Measurements from ENCODE around the gene KIR2DL4.
"Not testable (repeated sequence)": the region's sequence is repeated elsewhere in the genome, so short reads cannot be mapped to it uniquely, and the experiment has no call there.

KIR2DL4 gene

DNA sequence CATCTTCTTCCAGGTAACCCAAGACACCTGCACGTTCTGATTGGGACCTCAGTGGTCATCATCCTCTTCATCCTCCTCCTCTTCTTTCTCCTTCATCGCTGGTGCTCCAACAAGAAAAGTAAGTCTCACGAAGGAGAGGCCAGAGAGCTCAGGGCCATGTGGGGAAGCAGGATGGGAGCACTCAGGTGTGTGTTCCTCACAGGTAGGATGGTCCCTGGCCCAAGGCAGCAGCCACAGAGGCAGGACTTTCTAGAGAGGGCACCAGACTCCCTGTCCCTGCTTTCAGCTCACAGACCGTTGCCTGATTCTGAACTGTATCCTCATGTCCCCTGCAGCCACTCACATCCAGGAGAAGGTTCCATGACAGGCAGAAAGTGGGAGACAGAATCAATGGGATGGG is 36.9 kb upstream of the KIR2DL4 start:
- not testable (repeated sequence) for H3K36me3 ChIP-seq (replicated peaks in 1 of 2; ENCODE audit: control insufficient read depth in 2 of 2, insufficient read depth in 2 of 2, low read length in 2 of 2); H3K27me3 ChIP-seq (ENCODE audit: control insufficient read depth in 3 of 3, insufficient read depth in 3 of 3, low read depth in 1 of 3, low read length in 3 of 3); H4K8ac ChIP-seq (ENCODE audit: low read depth, low read length); H3K4me3 ChIP-seq (ENCODE audit: low read length in 2 of 2); H3K18ac ChIP-seq (ENCODE audit: low read length); H3K79me1 ChIP-seq (ENCODE audit: low read depth, low read length); H2BK5ac ChIP-seq (ENCODE audit: low read length); H2AFZ ChIP-seq (ENCODE audit: low read length); H3K4me1 ChIP-seq (ENCODE audit: control insufficient read depth in 2 of 2, insufficient read depth in 1 of 2, low read depth in 1 of 2, low read length in 2 of 2); H3K9me3 ChIP-seq (replicated peaks in 1 of 2; ENCODE audit: control insufficient read depth in 2 of 2, insufficient read depth in 1 of 2, low read depth in 1 of 2, low read length in 2 of 2); H3K27ac ChIP-seq (replicated peaks; ENCODE audit: low read length); H3K14ac ChIP-seq (ENCODE audit: low read length); DNase-seq (ENCODE audit: low spot score); H2AK5ac ChIP-seq (ENCODE audit: low read depth, low read length); H3K23ac ChIP-seq (ENCODE audit: low read depth, low read length, poor library complexity); H3K9ac ChIP-seq (ENCODE audit: low read depth, low read length, poor library complexity); H3K4ac ChIP-seq (ENCODE audit: low read length); H2BK120ac ChIP-seq (ENCODE audit: low read depth, low read length); H2BK12ac ChIP-seq (ENCODE audit: low read length); H3K4me2 ChIP-seq (ENCODE audit: insufficient read depth, low read length, poor library complexity, severe bottlenecking); H2BK15ac ChIP-seq (ENCODE audit: low read length); H4K91ac ChIP-seq (ENCODE audit: low read depth, low read length, poor library complexity)
- no CpG with 5 or more reads among the region's 4 CpGs for WGBS, 2 donors (ENCODE audit: extremely low coverage in 2 of 2, insufficient read length in 2 of 2, insufficient replicate concordance in 1 of 2)

GRCh38 chr19:54769646-54770045 is 33.8 kb upstream of the KIR2DL4 start, which contains the start of gene KIR2DL1:
Gene KIR2DL1, plus strand, starts transcription at chr19:54769793. Its CDS starts 58 bp downstream, at chr19:54769851.
- DNase-seq (ENCODE audit: low spot score); H3K4me3 ChIP-seq (ENCODE audit: low read length in 2 of 2); H4K8ac ChIP-seq (ENCODE audit: low read depth, low read length); H3K4me1 ChIP-seq (ENCODE audit: control insufficient read depth in 2 of 2, insufficient read depth in 1 of 2, low read depth in 1 of 2, low read length in 2 of 2); H3K4me2 ChIP-seq (ENCODE audit: insufficient read depth, low read length, poor library complexity, severe bottlenecking); H3K27ac ChIP-seq (replicated peaks; ENCODE audit: low read length); H3K4ac ChIP-seq (ENCODE audit: low read length); H3K18ac ChIP-seq (ENCODE audit: low read length); H2AFZ ChIP-seq (ENCODE audit: low read length); H3K27me3 ChIP-seq (ENCODE audit: control insufficient read depth in 3 of 3, insufficient read depth in 3 of 3, low read depth in 1 of 3, low read length in 3 of 3); H3K79me1 ChIP-seq (ENCODE audit: low read depth, low read length); H2BK15ac ChIP-seq (ENCODE audit: low read length); H2BK12ac ChIP-seq (ENCODE audit: low read length); H3K23ac ChIP-seq (ENCODE audit: low read depth, low read length, poor library complexity); H2AK5ac ChIP-seq (ENCODE audit: low read depth, low read length); H3K14ac ChIP-seq (ENCODE audit: low read length); H4K91ac ChIP-seq (ENCODE audit: low read depth, low read length, poor library complexity); H2BK120ac ChIP-seq (ENCODE audit: low read depth, low read length); H3K36me3 ChIP-seq (replicated peaks in 1 of 2; ENCODE audit: control insufficient read depth in 2 of 2, insufficient read depth in 2 of 2, low read length in 2 of 2); H2BK5ac ChIP-seq (ENCODE audit: low read length); H3K9me3 ChIP-seq (replicated peaks in 1 of 2; ENCODE audit: control insufficient read depth in 2 of 2, insufficient read depth in 1 of 2, low read depth in 1 of 2, low read length in 2 of 2): not testable (repeated sequence)
- peak within 1 kb of the TSS; percentile 21 for H3K9ac ChIP-seq (ENCODE audit: low read depth, low read length, poor library complexity)
- WGBS, 2 donors (ENCODE audit: extremely low coverage in 2 of 2, insufficient read length in 2 of 2, insufficient replicate concordance in 1 of 2), result no CpG with 5 or more reads among the region's 15 CpGs

GRCh38 chr19:54770511-54770910 is 32.9 kb upstream of the KIR2DL4 start:
- not testable (repeated sequence) for H2BK12ac ChIP-seq (ENCODE audit: low read length); H3K4me2 ChIP-seq (ENCODE audit: insufficient read depth, low read length, poor library complexity, severe bottlenecking); H2BK120ac ChIP-seq (ENCODE audit: low read depth, low read length); H4K8ac ChIP-seq (ENCODE audit: low read depth, low read length); H3K9me3 ChIP-seq (replicated peaks in 1 of 2; ENCODE audit: control insufficient read depth in 2 of 2, insufficient read depth in 1 of 2, low read depth in 1 of 2, low read length in 2 of 2); H3K9ac ChIP-seq (ENCODE audit: low read depth, low read length, poor library complexity); H3K4me3 ChIP-seq (ENCODE audit: low read length in 2 of 2); H3K27ac ChIP-seq (replicated peaks; ENCODE audit: low read length); H3K18ac ChIP-seq (ENCODE audit: low read length); H4K91ac ChIP-seq (ENCODE audit: low read depth, low read length, poor library complexity); H2BK15ac ChIP-seq (ENCODE audit: low read length); H3K4me1 ChIP-seq (ENCODE audit: control insufficient read depth in 2 of 2, insufficient read depth in 1 of 2, low read depth in 1 of 2, low read length in 2 of 2); H2AK5ac ChIP-seq (ENCODE audit: low read depth, low read length); H3K23ac ChIP-seq (ENCODE audit: low read depth, low read length, poor library complexity); H3K14ac ChIP-seq (ENCODE audit: low read length); H2AFZ ChIP-seq (ENCODE audit: low read length); DNase-seq (ENCODE audit: low spot score); H2BK5ac ChIP-seq (ENCODE audit: low read length); H3K4ac ChIP-seq (ENCODE audit: low read length); H3K79me1 ChIP-seq (ENCODE audit: low read depth, low read length); H3K36me3 ChIP-seq (replicated peaks in 1 of 2; ENCODE audit: control insufficient read depth in 2 of 2, insufficient read depth in 2 of 2, low read length in 2 of 2); H3K27me3 ChIP-seq (ENCODE audit: control insufficient read depth in 3 of 3, insufficient read depth in 3 of 3, low read depth in 1 of 3, low read length in 3 of 3)
- no CpG with 5 or more reads among the region's 4 CpGs for WGBS, 2 donors (ENCODE audit: extremely low coverage in 2 of 2, insufficient read length in 2 of 2, insufficient replicate concordance in 1 of 2)

DNA sequence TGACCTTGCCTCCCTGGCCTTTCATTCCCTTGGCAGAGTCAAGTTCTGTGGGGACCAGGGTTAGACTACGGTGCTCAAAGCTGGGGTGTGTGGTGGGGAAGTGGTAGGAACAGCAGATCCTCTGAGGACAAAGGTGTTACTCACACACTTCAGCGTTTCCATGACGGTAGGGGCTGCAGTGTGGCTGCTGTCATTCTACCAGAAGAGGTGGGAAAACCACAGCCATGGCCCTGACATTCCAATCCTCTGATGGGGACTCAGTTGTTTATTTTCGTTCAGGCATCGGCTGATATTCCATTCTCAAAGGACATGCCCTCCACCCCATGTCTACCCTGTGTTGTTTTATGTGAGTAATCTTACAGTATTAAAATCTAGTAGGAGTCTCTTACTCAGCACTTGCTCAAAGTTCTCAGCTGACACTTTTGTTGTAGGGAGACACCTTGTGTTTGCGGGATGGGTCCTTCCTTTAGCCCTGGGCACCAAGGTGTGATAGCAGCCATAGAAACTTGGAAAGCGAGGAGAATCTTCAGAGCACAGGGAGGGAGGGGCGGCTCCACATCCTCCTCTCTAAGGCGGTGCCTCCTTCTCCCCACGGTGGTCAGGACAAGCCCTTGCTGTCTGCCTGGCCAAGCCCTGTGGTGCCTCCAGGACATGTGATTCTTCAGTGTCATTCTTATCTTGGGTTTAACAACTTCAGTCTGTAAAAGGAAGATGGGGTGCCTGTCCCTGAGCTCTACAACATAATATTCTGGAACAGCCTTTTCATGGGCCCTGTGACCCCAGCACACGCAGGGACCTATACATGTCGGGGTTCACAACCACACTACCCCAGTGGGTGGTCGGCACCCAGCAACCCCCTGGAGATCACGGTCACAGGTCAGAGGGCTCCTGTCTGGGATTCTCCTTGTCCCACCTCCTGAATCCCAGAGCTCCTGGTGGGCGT is 32.1 kb upstream of the KIR2DL4 start:
- H3K4ac ChIP-seq (ENCODE audit: low read length); H3K27me3 ChIP-seq (ENCODE audit: control insufficient read depth in 3 of 3, insufficient read depth in 3 of 3, low read depth in 1 of 3, low read length in 3 of 3); H2BK15ac ChIP-seq (ENCODE audit: low read length); H2AFZ ChIP-seq (ENCODE audit: low read length); H2BK12ac ChIP-seq (ENCODE audit: low read length); H3K36me3 ChIP-seq (replicated peaks in 1 of 2; ENCODE audit: control insufficient read depth in 2 of 2, insufficient read depth in 2 of 2, low read length in 2 of 2); H3K9ac ChIP-seq (ENCODE audit: low read depth, low read length, poor library complexity); H2AK5ac ChIP-seq (ENCODE audit: low read depth, low read length); H3K27ac ChIP-seq (replicated peaks; ENCODE audit: low read length); H3K4me3 ChIP-seq (ENCODE audit: low read length in 2 of 2); H3K4me2 ChIP-seq (ENCODE audit: insufficient read depth, low read length, poor library complexity, severe bottlenecking); H2BK5ac ChIP-seq (ENCODE audit: low read length); H2BK120ac ChIP-seq (ENCODE audit: low read depth, low read length); H3K18ac ChIP-seq (ENCODE audit: low read length); H3K79me1 ChIP-seq (ENCODE audit: low read depth, low read length); H4K8ac ChIP-seq (ENCODE audit: low read depth, low read length); H3K9me3 ChIP-seq (replicated peaks in 1 of 2; ENCODE audit: control insufficient read depth in 2 of 2, insufficient read depth in 1 of 2, low read depth in 1 of 2, low read length in 2 of 2); H3K23ac ChIP-seq (ENCODE audit: low read depth, low read length, poor library complexity); H4K91ac ChIP-seq (ENCODE audit: low read depth, low read length, poor library complexity); DNase-seq (ENCODE audit: low spot score); H3K14ac ChIP-seq (ENCODE audit: low read length); H3K4me1 ChIP-seq (ENCODE audit: control insufficient read depth in 2 of 2, insufficient read depth in 1 of 2, low read depth in 1 of 2, low read length in 2 of 2): not testable (repeated sequence)
- no CpG with 5 or more reads among the region's 15 CpGs for WGBS, 2 donors (ENCODE audit: extremely low coverage in 2 of 2, insufficient read length in 2 of 2, insufficient replicate concordance in 1 of 2)
